K562 (cell line): Measurements from ENCODE around the gene MPIG6B. TPM values are rescaled to one million over a fixed set of nuclear protein-coding genes. Genes with fewer than 3 reads are reported as not detected.
A peak's percentile ranks its signal among the peaks of the same experiment; 100 is the strongest.

ENCODE experiments used
- ATAC-seq: fragments of 200-7000 bp; cut with Tn5 transposase; 3 replicates; pipeline ENCODE4 v1.9.1; 2020; ENCODE audit warnings: moderate library complexity
- BruUV-seq: library from RNA; stranded (reverse); fragments of 400-500 nt; replicated peaks from 2 replicates; lab custom pipeline; 2021; lab: Mats Ljungman, UMichigan
- CTCF ChIA-PET: fragments of 300-600 bp; formaldehyde crosslinking; extraction: SDS; loops from one replicate; lab custom pipeline; 2021; ENCODE audit warnings: low intra/inter-chr PET ratio; lab: Yijun Ruan, JAX
- POLR2A ChIA-PET: fragments of 300-600, 350-650 bp; sonication (Branson Sonifier 250); formaldehyde crosslinking; extraction: SDS; loops from one replicate; lab custom pipeline; 2021; ENCODE audit warnings: antibody characterized with exemption, inconsistent platforms; lab: Yijun Ruan, JAX
- DNase-seq, 4 experiments: peaks; one replicate each; pipeline versions ENCODE4 v3.0.0 to v3.0.0-alpha.2; 2011 to 2018; ENCODE audit warnings: low spot score in 3 of 4, mixed read lengths in 3 of 4; ENCODE audit errors: extremely low read depth in 1 of 4
- FAIRE-seq: peaks from 2 replicates; lab custom pipeline; 2011; peaks lifted over from hg19 to GRCh38; lab: Jason Lieb, UNC
- H2AFZ ChIP-seq: 2 replicates; pipeline ENCODE4 v1.6.0; 2011; ENCODE audit warnings: low read depth, low read length, control low read depth, inconsistent platforms
- H3K27ac ChIP-seq: fragments of 200-600 bp; 3 replicates; pipeline ENCODE4 v1.8.0; 2011; ENCODE audit warnings: low read depth, mild to moderate bottlenecking, control low read depth, inconsistent platforms, low read length, moderate library complexity, mixed read lengths; ENCODE audit errors: extremely low read depth
- H3K27me3 ChIP-seq, 2 experiments: fragments of 300-600 bp in 1 of 2; 2 replicates in 1 of 2; 3 replicates in 1 of 2; pipeline versions ENCODE4 v1.6.0 to v1.8.0; 2011; ENCODE audit warnings: inconsistent platforms in 2 of 2, low read length in 2 of 2, mild to moderate bottlenecking in 1 of 2, mixed read lengths in 1 of 2, moderate library complexity in 1 of 2; ENCODE audit not compliant: control insufficient read depth in 2 of 2, insufficient read depth in 2 of 2
- H3K36me3 ChIP-seq: fragments of 300-600 bp; 3 replicates; pipeline ENCODE4 v1.8.0; 2011; ENCODE audit warnings: mild to moderate bottlenecking, low read length, inconsistent platforms; ENCODE audit not compliant: control insufficient read depth, insufficient read depth
- H3K4me1 ChIP-seq, 2 experiments: fragments of 200-600 bp in 1 of 2; replicated peaks in 1 of 2; 2 replicates in 1 of 2; 3 replicates in 1 of 2; pipeline versions ENCODE4 v1.5.1 to v1.8.0; 2011; ENCODE audit warnings: inconsistent platforms in 2 of 2, low read length in 2 of 2, mild to moderate bottlenecking in 1 of 2, mixed read lengths in 1 of 2, moderate library complexity in 1 of 2; ENCODE audit not compliant: control insufficient read depth in 2 of 2, insufficient read depth in 2 of 2
- H3K4me2 ChIP-seq: 2 replicates; pipeline ENCODE4 v1.6.1; 2011; ENCODE audit warnings: low read length, control low read depth, inconsistent platforms, mixed read lengths; ENCODE audit not compliant: insufficient read depth
- H3K4me3 ChIP-seq: fragments of 200-600 bp; sonication (generic), shearing (Covaris generic); 2 replicates; pipeline ENCODE4 v1.5.1; 2016; ENCODE audit warnings: control low read depth, inconsistent platforms
- H3K79me2 ChIP-seq: fragments of 200-600 bp; 3 replicates; pipeline ENCODE4 v1.8.0; 2011; ENCODE audit warnings: low read length, inconsistent platforms; ENCODE audit not compliant: control insufficient read depth, insufficient read depth
- H3K9ac ChIP-seq, 2 experiments: 2 replicates each; pipeline versions ENCODE4 v1.6.0 to v1.6.1; 2011; ENCODE audit warnings: low read depth in 2 of 2, low read length in 2 of 2, control low read depth in 1 of 2, inconsistent platforms in 1 of 2, mild to moderate bottlenecking in 1 of 2, mixed read lengths in 1 of 2; ENCODE audit not compliant: insufficient read depth in 1 of 2
- H3K9me1 ChIP-seq: one replicate; pipeline ENCODE4 v1.6.0; 2011; ENCODE audit warnings: inconsistent platforms, mild to moderate bottlenecking, low read length, moderate library complexity; ENCODE audit not compliant: control insufficient read depth, insufficient read depth
- H3K9me3 ChIP-seq: replicated peaks from 2 replicates; pipeline ENCODE4 v1.5.1; 2011; ENCODE audit warnings: low read depth, low read length, inconsistent platforms; ENCODE audit not compliant: control insufficient read depth, insufficient read depth
- H4K20me1 ChIP-seq: replicated peaks from 2 replicates; pipeline ENCODE4 v1.6.1; 2011; ENCODE audit warnings: low read length, inconsistent platforms, mixed read lengths; ENCODE audit not compliant: control insufficient read depth, insufficient read depth
- COPS2 ChIP-seq: fragments of 450-650 bp; conservative IDR thresholded peaks from 2 replicates; pipeline ENCODE4 v1.6.1; 2016; ENCODE audit warnings: mild to moderate bottlenecking, moderate library complexity
- ELF1 ChIP-seq: fragments of 200-800 bp; sonication (Bioruptor generic); IDR thresholded peaks from 2 replicates; pipeline ENCODE4 v1.6.1; 2016; ENCODE audit warnings: missing genetic modification characterization, missing compliant biosample characterization
- ESRRA ChIP-seq: fragments of 450-650 bp; IDR thresholded peaks from 2 replicates; pipeline ENCODE4 v1.6.1; 2014; ENCODE audit warnings: low read depth, mild to moderate bottlenecking, moderate library complexity, borderline replicate concordance
- POLR2A ChIP-seq: fragments of 450-650 bp; conservative IDR thresholded peaks from 2 replicates; pipeline ENCODE4 v1.6.1; 2016
- POLR2AphosphoS2 ChIP-seq: IDR thresholded peaks from 2 replicates; pipeline ENCODE4 v1.6.1; 2012; ENCODE audit warnings: low read length, improper control_type of control experiment
- POLR2B ChIP-seq: fragments of 450-650 bp; IDR thresholded peaks from 2 replicates; pipeline ENCODE4 v1.6.1; 2018; ENCODE audit warnings: low read depth; ENCODE audit not compliant: partially characterized antibody
- POLR2G ChIP-seq: fragments of 200-400 bp; formaldehyde crosslinking; IDR thresholded peaks from 2 replicates; pipeline ENCODE4 v1.6.1; 2017; ENCODE audit warnings: low read depth, mild to moderate bottlenecking, antibody characterized with exemption, low read length, moderate library complexity
- SLC30A9 ChIP-seq: fragments of 250-450 bp; sonication (Bioruptor Pico); IDR thresholded peaks from 2 replicates; pipeline ENCODE4 v1.8.0; 2022; ENCODE audit warnings: mild to moderate bottlenecking, moderate library complexity
- STAT5B ChIP-seq: fragments of 250-450 bp; sonication (Bioruptor Pico); IDR thresholded peaks from 2 replicates; pipeline ENCODE4 v1.8.0; 2021; ENCODE audit warnings: mild to moderate bottlenecking, inconsistent platforms
- SUPT5H ChIP-seq: fragments of 450-650 bp; IDR thresholded peaks from 2 replicates; pipeline ENCODE4 v1.6.1; 2016
- ZNF140 ChIP-seq: fragments of 250-450 bp; sonication (Bioruptor Pico); IDR thresholded peaks from 2 replicates; pipeline ENCODE4 v1.8.0; 2021; ENCODE audit warnings: moderate library complexity, mild to moderate bottlenecking, inconsistent platforms
- ZNF717 ChIP-seq: fragments of 250-450 bp; sonication (Bioruptor Pico); IDR thresholded peaks from 2 replicates; pipeline ENCODE4 v1.5.0; 2021
- WGBS: fragments of 100-300 bp; shearing (Covaris generic); methylation state at CpG from one replicate; pipeline ENCODE4 v1.1.6; 2016; ENCODE audit warnings: low coverage, mixed read lengths; ENCODE audit not compliant: insufficient coverage; ENCODE audit errors: missing lambda C conversion rate; 5-methylcytosine and 5-hydroxymethylcytosine counted together
- in situ Hi-C: fragments of 300-500 bp; cut with MboI; formaldehyde crosslinking; loops from 4 replicates; pipeline ENCODE4 v1.15.0; 2018; ENCODE audit warnings: inconsistent platforms, mixed read lengths
- intact Hi-C: fragments of 100-400 bp; cut with micrococcal nuclease; formaldehyde crosslinking; loops from 2 replicates; pipeline ENCODE4 v1.14.2; 2022
- polyA plus RNA-seq, 8 experiments: library from polyadenylated mRNA; depleted of rRNA in 4 of 8; stranded (reverse) in 5 of 8; unstranded in 3 of 8; fragments of >200 nt; fragmentation: Nextera tagmentation in 2 of 8; fragmentation: Illumina TruSeq in 1 of 8; extraction: Ambion mirVana in 2 of 8; extraction: Trizol in 1 of 8; gene quantifications; 2 replicates each; pipeline versions ENCODE4 v1.2.1 to v1.2.3, GENCODE V29; 2011 to 2014; ENCODE audit warnings: inconsistent platforms in 1 of 8, missing spikeins in 1 of 8
- total RNA-seq, 7 experiments: library from RNA; depleted of rRNA in 6 of 7; stranded (reverse); fragments of >200 nt in 6 of 7; fragmentation: Illumina TruSeq in 2 of 7; extraction: Trizol in 2 of 7; gene quantifications; 2 replicates each; pipeline versions ENCODE4 v1.2.1 to v1.2.3, GENCODE V29; 2011 to 2021; ENCODE audit warnings: low replicate concordance in 1 of 7
- TF ChIP-seq, protein P1 (sequence below): sonication (generic); formaldehyde crosslinking; IDR thresholded peaks from 2 replicates; pipeline ENCODE4 v1.5.0; 2020; ENCODE audit warnings: missing genetic modification reagents
- TF ChIP-seq, protein P2 (sequence below): IDR thresholded peaks from 2 replicates; pipeline ENCODE4 v1.6.1; 2011; ENCODE audit warnings: borderline replicate concordance, low read depth, mild to moderate bottlenecking, moderate library complexity, low read length; ENCODE audit not compliant: insufficient read depth, poor library complexity, severe bottlenecking
- TF ChIP-seq, protein P3 (sequence below): sonication (generic); formaldehyde crosslinking; IDR thresholded peaks from 2 replicates; pipeline ENCODE4 v1.9.0; 2022; ENCODE audit warnings: mild to moderate bottlenecking, missing genetic modification reagents
- TF ChIP-seq, protein P4 (sequence below): fragments of 250-450 bp; sonication (Bioruptor Pico); IDR thresholded peaks from 2 replicates; pipeline ENCODE4 v1.5.0; 2021

Gene MPIG6B
- total and polyA plus RNA-seq, 9 of the 15 experiments (the other 6 are each of a cell fraction or from before 2014, with no cell fraction given), result 0.11 to 1.2 (median 0.28) TPM; not detected in 1

DNA sequence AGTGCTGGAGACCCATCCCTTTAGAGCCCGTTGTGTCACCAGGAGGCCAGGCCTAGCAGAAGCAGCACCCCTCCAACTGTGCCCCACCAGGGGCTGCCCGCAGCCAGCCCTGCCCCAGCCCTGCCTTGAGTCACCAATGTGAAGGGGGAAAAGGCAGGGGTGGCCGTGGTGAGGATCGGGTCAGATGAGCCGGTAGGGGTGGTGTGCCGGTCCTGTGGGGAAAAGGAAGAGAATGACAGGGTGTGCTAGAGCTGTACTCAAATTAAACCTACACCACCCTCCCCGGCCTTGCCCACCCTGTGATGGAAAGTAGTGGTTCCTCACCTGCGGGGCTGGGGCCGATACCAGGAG, 42.4 kb downstream of the MPIG6B start:
- CTCF ChIA-PET, result interaction anchor here (1.4 kb wide), 1 partner anchor 85 kb away, joined by 4 read pairs; the partner anchor contains the start of gene LY6G5C
- Histone ChIP-seq H3K4me2 (no peak overlapping the region), H3K36me3 (peaks cover 36% of the 10 kb centered on the region; the same call in 2 of the 3 replicates), H3K9ac (peak overlapping the region in 1 of 2 experiments; percentile 72; a peak in 2 of 4 replicates), H3K27ac (no peak overlapping the region), H3K9me3 (no peaks in the 10 kb centered on the region), H3K27me3 (no peaks in the 10 kb centered on the region), H3K9me1 (peaks cover 4% of the 10 kb centered on the region), H3K4me3 (no peak overlapping the region), H4K20me1 (no peaks in the 10 kb centered on the region), H2AFZ (no peak overlapping the region), H3K4me1 (peaks cover 16 to 44% of the 10 kb centered on the region in 2 experiments; a peak in 4 of 5 replicates), H3K79me2 (no peaks in the 10 kb centered on the region)
- FAIRE-seq (no peak), DNase-seq (no peak), ATAC-seq (no peak)
- BruUV-seq, result no TSS peak
- WGBS, result 68% methylated on average over 9 of the region's 9 CpGs
- intact Hi-C loops (no loop called here), in situ Hi-C loops (loop anchor here (5.0 kb wide), 1 partner anchor 78 kb away; no protein-coding TSS in a partner anchor)
- peak; percentile 20; the same call in 1 of the 2 replicates for TF ChIP-seq POLR2G
- TF ChIP-seq, protein P1, sequence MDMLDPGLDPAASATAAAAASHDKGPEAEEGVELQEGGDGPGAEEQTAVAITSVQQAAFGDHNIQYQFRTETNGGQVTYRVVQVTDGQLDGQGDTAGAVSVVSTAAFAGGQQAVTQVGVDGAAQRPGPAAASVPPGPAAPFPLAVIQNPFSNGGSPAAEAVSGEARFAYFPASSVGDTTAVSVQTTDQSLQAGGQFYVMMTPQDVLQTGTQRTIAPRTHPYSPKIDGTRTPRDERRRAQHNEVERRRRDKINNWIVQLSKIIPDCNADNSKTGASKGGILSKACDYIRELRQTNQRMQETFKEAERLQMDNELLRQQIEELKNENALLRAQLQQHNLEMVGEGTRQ (CRISPR knock-in tag), result no peak
- TF ChIP-seq COPS2, result no peak
- TF ChIP-seq, protein P2, sequence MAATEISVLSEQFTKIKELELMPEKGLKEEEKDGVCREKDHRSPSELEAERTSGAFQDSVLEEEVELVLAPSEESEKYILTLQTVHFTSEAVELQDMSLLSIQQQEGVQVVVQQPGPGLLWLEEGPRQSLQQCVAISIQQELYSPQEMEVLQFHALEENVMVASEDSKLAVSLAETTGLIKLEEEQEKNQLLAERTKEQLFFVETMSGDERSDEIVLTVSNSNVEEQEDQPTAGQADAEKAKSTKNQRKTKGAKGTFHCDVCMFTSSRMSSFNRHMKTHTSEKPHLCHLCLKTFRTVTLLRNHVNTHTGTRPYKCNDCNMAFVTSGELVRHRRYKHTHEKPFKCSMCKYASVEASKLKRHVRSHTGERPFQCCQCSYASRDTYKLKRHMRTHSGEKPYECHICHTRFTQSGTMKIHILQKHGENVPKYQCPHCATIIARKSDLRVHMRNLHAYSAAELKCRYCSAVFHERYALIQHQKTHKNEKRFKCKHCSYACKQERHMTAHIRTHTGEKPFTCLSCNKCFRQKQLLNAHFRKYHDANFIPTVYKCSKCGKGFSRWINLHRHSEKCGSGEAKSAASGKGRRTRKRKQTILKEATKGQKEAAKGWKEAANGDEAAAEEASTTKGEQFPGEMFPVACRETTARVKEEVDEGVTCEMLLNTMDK, result no peak
- no peak for TF ChIP-seq SLC30A9 (CRISPR knock-in tag)
- peak; percentile 85 for TF ChIP-seq POLR2AphosphoS2
- peak; percentile 41; the same call in 1 of the 2 replicates for TF ChIP-seq SUPT5H
- no peak for TF ChIP-seq STAT5B
- TF ChIP-seq POLR2B, result peak; percentile 41
- no peak for TF ChIP-seq ZNF140 (CRISPR knock-in tag)
- no peak for TF ChIP-seq ESRRA
- TF ChIP-seq, protein P3, sequence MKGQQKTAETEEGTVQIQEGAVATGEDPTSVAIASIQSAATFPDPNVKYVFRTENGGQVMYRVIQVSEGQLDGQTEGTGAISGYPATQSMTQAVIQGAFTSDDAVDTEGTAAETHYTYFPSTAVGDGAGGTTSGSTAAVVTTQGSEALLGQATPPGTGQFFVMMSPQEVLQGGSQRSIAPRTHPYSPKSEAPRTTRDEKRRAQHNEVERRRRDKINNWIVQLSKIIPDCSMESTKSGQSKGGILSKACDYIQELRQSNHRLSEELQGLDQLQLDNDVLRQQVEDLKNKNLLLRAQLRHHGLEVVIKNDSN (CRISPR knock-in tag), result 0 out of 2 replicates have a peak, but pooled peaks have one; percentile 7
- TF ChIP-seq POLR2A, result 0 out of 2 replicates have a peak, but pooled peaks have one; percentile 35
- TF ChIP-seq ZNF717 (CRISPR knock-in tag), result no peak
- TF ChIP-seq ELF1 (tag), result no peak
- TF ChIP-seq, protein P4, sequence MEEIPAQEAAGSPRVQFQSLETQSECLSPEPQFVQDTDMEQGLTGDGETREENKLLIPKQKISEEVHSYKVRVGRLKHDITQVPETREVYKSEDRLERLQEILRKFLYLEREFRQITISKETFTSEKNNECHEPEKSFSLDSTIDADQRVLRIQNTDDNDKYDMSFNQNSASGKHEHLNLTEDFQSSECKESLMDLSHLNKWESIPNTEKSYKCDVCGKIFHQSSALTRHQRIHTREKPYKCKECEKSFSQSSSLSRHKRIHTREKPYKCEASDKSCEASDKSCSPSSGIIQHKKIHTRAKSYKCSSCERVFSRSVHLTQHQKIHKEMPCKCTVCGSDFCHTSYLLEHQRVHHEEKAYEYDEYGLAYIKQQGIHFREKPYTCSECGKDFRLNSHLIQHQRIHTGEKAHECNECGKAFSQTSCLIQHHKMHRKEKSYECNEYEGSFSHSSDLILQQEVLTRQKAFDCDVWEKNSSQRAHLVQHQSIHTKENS, result no peak
- POLR2A ChIA-PET, result interaction anchor here (0.6 to 4.6 kb wide), 16 partner anchors 9 to 105 kb away, joined by 3 to 29 read pairs (median 3); partner anchors contain the start of genes C6orf47, CLIC1, HSPA1B and LSM2
